GM12878 (cell line): ENCODE data around the gene CBX7.

Experiments
- BCL11A ChIP-seq: IDR thresholded peaks from 2 replicates; pipeline ENCODE4 v1.6.1; 2011; ENCODE audit warnings: low read depth, low read length
- MYC ChIP-seq: IDR thresholded peaks from 2 replicates; pipeline ENCODE4 v1.6.1; 2011; ENCODE audit warnings: mild to moderate bottlenecking, low read length, moderate library complexity, inconsistent platforms; ENCODE audit not compliant: insufficient read depth, insufficient replicate concordance, insufficient read length, severe bottlenecking
- POLR2AphosphoS2 ChIP-seq: IDR thresholded peaks from 2 replicates; pipeline ENCODE4 v1.6.1; 2011; ENCODE audit warnings: low read depth, mild to moderate bottlenecking, low read length, improper control_type of control experiment, moderate library complexity
- POLR2AphosphoS5 ChIP-seq: IDR thresholded peaks from 2 replicates; pipeline ENCODE4 v1.6.1; 2011; ENCODE audit warnings: mild to moderate bottlenecking, low read length, inconsistent platforms
- TF ChIP-seq, protein P1 (sequence below), 3 experiments: IDR thresholded peaks in 2 of 3; conservative IDR thresholded peaks in 1 of 3; 2 replicates each; pipeline ENCODE4 v1.5.1; 2011; ENCODE audit warnings: low read depth in 3 of 3, low read length in 3 of 3, mild to moderate bottlenecking in 3 of 3, control low read depth in 2 of 3, moderate library complexity in 2 of 3, inconsistent platforms in 1 of 3, mixed read lengths in 1 of 3; ENCODE audit not compliant: control insufficient read depth in 2 of 3, insufficient read depth in 1 of 3; ENCODE audit errors: extremely low read depth in 1 of 3

DNA sequence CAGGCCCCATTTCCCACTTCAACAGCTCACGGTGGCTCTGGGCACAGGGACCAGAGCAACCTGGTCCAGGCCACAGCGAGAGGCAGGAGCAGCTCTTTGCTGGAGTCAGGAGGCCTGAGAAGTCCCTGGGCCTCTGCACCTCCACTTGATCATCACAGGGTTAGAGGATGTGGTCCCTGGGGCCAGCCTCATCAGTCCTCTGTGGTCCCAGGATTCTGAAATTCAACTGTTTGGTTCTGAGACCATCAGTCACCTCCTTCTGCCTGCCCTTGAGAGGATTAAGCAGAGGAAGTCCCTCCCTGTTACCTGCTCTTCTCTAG is 24.9 kb upstream of the CBX7 start:
- TF ChIP-seq POLR2AphosphoS5 (no peak), POLR2AphosphoS2 (no peak), MYC (no peak), BCL11A (no peak)
- TF ChIP-seq, protein P1, sequence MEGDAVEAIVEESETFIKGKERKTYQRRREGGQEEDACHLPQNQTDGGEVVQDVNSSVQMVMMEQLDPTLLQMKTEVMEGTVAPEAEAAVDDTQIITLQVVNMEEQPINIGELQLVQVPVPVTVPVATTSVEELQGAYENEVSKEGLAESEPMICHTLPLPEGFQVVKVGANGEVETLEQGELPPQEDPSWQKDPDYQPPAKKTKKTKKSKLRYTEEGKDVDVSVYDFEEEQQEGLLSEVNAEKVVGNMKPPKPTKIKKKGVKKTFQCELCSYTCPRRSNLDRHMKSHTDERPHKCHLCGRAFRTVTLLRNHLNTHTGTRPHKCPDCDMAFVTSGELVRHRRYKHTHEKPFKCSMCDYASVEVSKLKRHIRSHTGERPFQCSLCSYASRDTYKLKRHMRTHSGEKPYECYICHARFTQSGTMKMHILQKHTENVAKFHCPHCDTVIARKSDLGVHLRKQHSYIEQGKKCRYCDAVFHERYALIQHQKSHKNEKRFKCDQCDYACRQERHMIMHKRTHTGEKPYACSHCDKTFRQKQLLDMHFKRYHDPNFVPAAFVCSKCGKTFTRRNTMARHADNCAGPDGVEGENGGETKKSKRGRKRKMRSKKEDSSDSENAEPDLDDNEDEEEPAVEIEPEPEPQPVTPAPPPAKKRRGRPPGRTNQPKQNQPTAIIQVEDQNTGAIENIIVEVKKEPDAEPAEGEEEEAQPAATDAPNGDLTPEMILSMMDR (IDR thresholded peaks at IDR 0.05 in 2 of 3, conservative IDR thresholded peaks at IDR 0.05 in 1 of 3; ENCODE audit: control insufficient read depth in 2 of 3, extremely low read depth in 1 of 3, insufficient read depth in 1 of 3, low read depth in 3 of 3, low read length in 3 of 3): no peak
